ENCODE measurements around the gene NDUFAF2. TPM values are rescaled to one million over a fixed set of nuclear protein-coding genes. Genes with fewer than 3 reads are reported as not detected.

The NDUFAF2 gene
- total and polyA plus RNA-seq, 2 experiments from 2014 or later, result 31.6 to 155 TPM

DNA sequence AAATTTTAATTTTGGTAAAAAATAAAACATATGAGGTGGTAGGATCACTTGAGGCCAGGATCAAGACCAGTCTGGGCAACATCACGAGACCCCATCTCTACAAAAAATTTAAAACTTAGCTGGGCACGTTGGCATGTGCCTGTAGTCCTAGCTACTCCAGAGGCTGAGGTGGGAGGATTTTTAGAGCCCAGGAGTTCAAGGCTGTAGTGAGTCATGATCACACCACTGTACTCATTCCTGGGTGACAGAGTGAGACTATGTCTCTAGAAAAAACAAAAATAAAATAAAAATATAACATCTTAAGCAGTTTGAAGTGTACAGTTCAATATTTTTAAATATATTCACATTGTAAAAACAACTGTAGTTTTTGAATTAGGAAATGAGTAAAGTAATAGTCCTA lies 108.9 kb downstream of the NDUFAF2 start:
- no peak overlapping the region for H2AFZ ChIP-seq
- ATAC-seq (no peak), DNase-seq (ENCODE audit: low spot score) (no peak)
- no peak overlapping the region for H3K4me2 ChIP-seq
- no peaks in the 10 kb centered on the region for H3K27me3 ChIP-seq (ENCODE audit: insufficient read depth)
- no peaks in the 10 kb centered on the region for H3K9me3 Mint-ChIP-seq
- no peak overlapping the region for H3K27ac Mint-ChIP-seq
- H3K36me3 Mint-ChIP-seq (ENCODE audit: low read depth), result no peaks in the 10 kb centered on the region
- peaks cover 24% of the 10 kb centered on the region for H3K4me1 Mint-ChIP-seq
- H3K79me2 ChIP-seq (replicated peaks; ENCODE audit: insufficient read depth), result no peaks in the 10 kb centered on the region; the same call in 1 of the 2 replicates
- no peak overlapping the region for H3K27ac ChIP-seq (ENCODE audit: low read depth)
- no peak overlapping the region for H3K4me3 ChIP-seq
- H3K36me3 ChIP-seq (ENCODE audit: insufficient read depth), result no peaks in the 10 kb centered on the region
- peaks cover 25% of the 10 kb centered on the region for H3K4me1 ChIP-seq (ENCODE audit: insufficient read depth)
- H3K9me2 ChIP-seq (ENCODE audit: insufficient read depth), result no peaks in the 10 kb centered on the region
- TF ChIP-seq CREB1 (CRISPR knock-in tag; IDR thresholded peaks at IDR 0.05; ENCODE audit: low read depth), result no peak
- no peak for TF ChIP-seq ZNF331 (CRISPR knock-in tag; IDR thresholded peaks at IDR 0.05; ENCODE audit: low read depth)
- TF ChIP-seq ZNF114 (CRISPR knock-in tag; IDR thresholded peaks at IDR 0.05), result no peak
- TF ChIP-seq, protein P1, sequence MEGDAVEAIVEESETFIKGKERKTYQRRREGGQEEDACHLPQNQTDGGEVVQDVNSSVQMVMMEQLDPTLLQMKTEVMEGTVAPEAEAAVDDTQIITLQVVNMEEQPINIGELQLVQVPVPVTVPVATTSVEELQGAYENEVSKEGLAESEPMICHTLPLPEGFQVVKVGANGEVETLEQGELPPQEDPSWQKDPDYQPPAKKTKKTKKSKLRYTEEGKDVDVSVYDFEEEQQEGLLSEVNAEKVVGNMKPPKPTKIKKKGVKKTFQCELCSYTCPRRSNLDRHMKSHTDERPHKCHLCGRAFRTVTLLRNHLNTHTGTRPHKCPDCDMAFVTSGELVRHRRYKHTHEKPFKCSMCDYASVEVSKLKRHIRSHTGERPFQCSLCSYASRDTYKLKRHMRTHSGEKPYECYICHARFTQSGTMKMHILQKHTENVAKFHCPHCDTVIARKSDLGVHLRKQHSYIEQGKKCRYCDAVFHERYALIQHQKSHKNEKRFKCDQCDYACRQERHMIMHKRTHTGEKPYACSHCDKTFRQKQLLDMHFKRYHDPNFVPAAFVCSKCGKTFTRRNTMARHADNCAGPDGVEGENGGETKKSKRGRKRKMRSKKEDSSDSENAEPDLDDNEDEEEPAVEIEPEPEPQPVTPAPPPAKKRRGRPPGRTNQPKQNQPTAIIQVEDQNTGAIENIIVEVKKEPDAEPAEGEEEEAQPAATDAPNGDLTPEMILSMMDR (conservative IDR thresholded peaks at IDR 0.05; ENCODE audit: low read depth in 2 of 2), result no peak
- TF ChIP-seq EZH2phosphoT487 (IDR thresholded peaks at IDR 0.05; ENCODE audit: unreplicated experiment), result no peak
- TF ChIP-seq STAT1 (IDR thresholded peaks at IDR 0.05; ENCODE audit: unreplicated experiment), result no peak
- TF ChIP-seq, protein P2, sequence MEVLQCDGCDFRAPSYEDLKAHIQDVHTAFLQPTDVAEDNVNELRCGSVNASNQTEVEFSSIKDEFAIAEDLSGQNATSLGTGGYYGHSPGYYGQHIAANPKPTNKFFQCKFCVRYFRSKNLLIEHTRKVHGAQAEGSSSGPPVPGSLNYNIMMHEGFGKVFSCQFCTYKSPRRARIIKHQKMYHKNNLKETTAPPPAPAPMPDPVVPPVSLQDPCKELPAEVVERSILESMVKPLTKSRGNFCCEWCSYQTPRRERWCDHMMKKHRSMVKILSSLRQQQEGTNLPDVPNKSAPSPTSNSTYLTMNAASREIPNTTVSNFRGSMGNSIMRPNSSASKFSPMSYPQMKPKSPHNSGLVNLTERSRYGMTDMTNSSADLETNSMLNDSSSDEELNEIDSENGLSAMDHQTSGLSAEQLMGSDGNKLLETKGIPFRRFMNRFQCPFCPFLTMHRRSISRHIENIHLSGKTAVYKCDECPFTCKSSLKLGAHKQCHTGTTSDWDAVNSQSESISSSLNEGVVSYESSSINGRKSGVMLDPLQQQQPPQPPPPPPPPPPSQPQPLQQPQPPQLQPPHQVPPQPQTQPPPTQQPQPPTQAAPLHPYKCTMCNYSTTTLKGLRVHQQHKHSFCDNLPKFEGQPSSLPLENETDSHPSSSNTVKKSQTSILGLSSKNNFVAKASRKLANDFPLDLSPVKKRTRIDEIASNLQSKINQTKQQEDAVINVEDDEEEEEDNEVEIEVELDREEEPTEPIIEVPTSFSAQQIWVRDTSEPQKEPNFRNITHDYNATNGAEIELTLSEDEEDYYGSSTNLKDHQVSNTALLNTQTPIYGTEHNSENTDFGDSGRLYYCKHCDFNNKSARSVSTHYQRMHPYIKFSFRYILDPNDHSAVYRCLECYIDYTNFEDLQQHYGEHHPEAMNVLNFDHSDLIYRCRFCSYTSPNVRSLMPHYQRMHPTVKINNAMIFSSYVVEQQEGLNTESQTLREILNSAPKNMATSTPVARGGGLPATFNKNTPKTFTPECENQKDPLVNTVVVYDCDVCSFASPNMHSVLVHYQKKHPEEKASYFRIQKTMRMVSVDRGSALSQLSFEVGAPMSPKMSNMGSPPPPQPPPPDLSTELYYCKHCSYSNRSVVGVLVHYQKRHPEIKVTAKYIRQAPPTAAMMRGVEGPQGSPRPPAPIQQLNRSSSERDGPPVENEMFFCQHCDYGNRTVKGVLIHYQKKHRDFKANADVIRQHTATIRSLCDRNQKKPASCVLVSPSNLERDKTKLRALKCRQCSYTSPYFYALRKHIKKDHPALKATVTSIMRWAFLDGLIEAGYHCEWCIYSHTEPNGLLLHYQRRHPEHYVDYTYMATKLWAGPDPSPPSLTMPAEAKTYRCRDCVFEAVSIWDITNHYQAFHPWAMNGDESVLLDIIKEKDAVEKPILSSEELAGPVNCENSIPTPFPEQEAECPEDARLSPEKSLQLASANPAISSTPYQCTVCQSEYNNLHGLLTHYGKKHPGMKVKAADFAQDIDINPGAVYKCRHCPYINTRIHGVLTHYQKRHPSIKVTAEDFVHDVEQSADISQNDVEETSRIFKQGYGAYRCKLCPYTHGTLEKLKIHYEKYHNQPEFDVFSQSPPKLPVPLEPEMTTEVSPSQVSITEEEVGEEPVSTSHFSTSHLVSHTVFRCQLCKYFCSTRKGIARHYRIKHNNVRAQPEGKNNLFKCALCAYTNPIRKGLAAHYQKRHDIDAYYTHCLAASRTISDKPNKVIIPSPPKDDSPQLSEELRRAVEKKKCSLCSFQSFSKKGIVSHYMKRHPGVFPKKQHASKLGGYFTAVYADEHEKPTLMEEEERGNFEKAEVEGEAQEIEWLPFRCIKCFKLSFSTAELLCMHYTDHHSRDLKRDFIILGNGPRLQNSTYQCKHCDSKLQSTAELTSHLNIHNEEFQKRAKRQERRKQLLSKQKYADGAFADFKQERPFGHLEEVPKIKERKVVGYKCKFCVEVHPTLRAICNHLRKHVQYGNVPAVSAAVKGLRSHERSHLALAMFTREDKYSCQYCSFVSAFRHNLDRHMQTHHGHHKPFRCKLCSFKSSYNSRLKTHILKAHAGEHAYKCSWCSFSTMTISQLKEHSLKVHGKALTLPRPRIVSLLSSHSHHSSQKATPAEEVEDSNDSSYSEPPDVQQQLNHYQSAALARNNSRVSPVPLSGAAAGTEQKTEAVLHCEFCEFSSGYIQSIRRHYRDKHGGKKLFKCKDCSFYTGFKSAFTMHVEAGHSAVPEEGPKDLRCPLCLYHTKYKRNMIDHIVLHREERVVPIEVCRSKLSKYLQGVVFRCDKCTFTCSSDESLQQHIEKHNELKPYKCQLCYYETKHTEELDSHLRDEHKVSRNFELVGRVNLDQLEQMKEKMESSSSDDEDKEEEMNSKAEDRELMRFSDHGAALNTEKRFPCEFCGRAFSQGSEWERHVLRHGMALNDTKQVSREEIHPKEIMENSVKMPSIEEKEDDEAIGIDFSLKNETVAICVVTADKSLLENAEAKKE (CRISPR knock-in tag; IDR thresholded peaks at IDR 0.05), result no peak
- TF ChIP-seq JUNB (IDR thresholded peaks at IDR 0.05; ENCODE audit: unreplicated experiment), result no peak
- TF ChIP-seq EZH2 (IDR thresholded peaks at IDR 0.05; ENCODE audit: low read depth, unreplicated experiment), result no peak
- TF ChIP-seq, protein P3, sequence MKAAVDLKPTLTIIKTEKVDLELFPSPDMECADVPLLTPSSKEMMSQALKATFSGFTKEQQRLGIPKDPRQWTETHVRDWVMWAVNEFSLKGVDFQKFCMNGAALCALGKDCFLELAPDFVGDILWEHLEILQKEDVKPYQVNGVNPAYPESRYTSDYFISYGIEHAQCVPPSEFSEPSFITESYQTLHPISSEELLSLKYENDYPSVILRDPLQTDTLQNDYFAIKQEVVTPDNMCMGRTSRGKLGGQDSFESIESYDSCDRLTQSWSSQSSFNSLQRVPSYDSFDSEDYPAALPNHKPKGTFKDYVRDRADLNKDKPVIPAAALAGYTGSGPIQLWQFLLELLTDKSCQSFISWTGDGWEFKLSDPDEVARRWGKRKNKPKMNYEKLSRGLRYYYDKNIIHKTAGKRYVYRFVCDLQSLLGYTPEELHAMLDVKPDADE (IDR thresholded peaks at IDR 0.05), result no peak
- TF ChIP-seq, protein P4, sequence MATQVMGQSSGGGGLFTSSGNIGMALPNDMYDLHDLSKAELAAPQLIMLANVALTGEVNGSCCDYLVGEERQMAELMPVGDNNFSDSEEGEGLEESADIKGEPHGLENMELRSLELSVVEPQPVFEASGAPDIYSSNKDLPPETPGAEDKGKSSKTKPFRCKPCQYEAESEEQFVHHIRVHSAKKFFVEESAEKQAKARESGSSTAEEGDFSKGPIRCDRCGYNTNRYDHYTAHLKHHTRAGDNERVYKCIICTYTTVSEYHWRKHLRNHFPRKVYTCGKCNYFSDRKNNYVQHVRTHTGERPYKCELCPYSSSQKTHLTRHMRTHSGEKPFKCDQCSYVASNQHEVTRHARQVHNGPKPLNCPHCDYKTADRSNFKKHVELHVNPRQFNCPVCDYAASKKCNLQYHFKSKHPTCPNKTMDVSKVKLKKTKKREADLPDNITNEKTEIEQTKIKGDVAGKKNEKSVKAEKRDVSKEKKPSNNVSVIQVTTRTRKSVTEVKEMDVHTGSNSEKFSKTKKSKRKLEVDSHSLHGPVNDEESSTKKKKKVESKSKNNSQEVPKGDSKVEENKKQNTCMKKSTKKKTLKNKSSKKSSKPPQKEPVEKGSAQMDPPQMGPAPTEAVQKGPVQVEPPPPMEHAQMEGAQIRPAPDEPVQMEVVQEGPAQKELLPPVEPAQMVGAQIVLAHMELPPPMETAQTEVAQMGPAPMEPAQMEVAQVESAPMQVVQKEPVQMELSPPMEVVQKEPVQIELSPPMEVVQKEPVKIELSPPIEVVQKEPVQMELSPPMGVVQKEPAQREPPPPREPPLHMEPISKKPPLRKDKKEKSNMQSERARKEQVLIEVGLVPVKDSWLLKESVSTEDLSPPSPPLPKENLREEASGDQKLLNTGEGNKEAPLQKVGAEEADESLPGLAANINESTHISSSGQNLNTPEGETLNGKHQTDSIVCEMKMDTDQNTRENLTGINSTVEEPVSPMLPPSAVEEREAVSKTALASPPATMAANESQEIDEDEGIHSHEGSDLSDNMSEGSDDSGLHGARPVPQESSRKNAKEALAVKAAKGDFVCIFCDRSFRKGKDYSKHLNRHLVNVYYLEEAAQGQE (IDR thresholded peaks at IDR 0.05; ENCODE audit: unreplicated experiment), result no peak
- TF ChIP-seq POLR2AphosphoS5 (IDR thresholded peaks at IDR 0.05; ENCODE audit: low read depth), result no peak
- no peaks in the 10 kb centered on the region for H4K20me1 ChIP-seq (replicated peaks; ENCODE audit: insufficient read depth)
- no peaks in the 10 kb centered on the region for H3F3A ChIP-seq (replicated peaks; ENCODE audit: low read depth)
- H3K4me3 Mint-ChIP-seq, result no peak overlapping the region
- H3K27me3 Mint-ChIP-seq (ENCODE audit: insufficient read depth, low read depth, poor library complexity), result no peaks in the 10 kb centered on the region

Measured in GM23338 (cell line).